Measurements from ENCODE around the gene STON1.

Gene STON1

GRCh38 chr2:48527226-48527885, 2.6 kb upstream of the STON1 start:
- Histone ChIP-seq H3K9ac (ENCODE audit: low read length) (no peak overlapping the region), H3K79me2 (ENCODE audit: insufficient read depth, low read length) (no peaks in the 10 kb centered on the region), H3K4me1 (ENCODE audit: insufficient read depth, low read length, severe bottlenecking) (peaks cover 6% of the 10 kb centered on the region), H3K36me3 (ENCODE audit: insufficient read depth, low read length) (no peaks in the 10 kb centered on the region), H4K20me1 (ENCODE audit: insufficient read depth, low read length) (no peaks in the 10 kb centered on the region), H2AFZ (ENCODE audit: low read length) (no peak overlapping the region), H3K27ac (ENCODE audit: low read depth, low read length, poor library complexity, severe bottlenecking) (no peak overlapping the region), H3F3A (ENCODE audit: insufficient read depth, low read length) (no peaks in the 10 kb centered on the region), H3K9me3 (ENCODE audit: low read length) (no peaks in the 10 kb centered on the region), H3K27me3 (ENCODE audit: insufficient read depth, low read length) (no peaks in the 10 kb centered on the region), H3K9me2 (ENCODE audit: low read depth, low read length) (no peaks in the 10 kb centered on the region), H3K4me2 (ENCODE audit: low read length) (no peak overlapping the region), H3K4me3 (ENCODE audit: low read depth, low read length, poor library complexity, severe bottlenecking) (no peak overlapping the region)
- TF ChIP-seq CTCF (IDR thresholded peaks at IDR 0.05; ENCODE audit: low read length) (no peak), EZH2 (IDR thresholded peaks at IDR 0.05; ENCODE audit: borderline replicate concordance, low read length) (no peak)

- Histone ChIP-seq H3K27ac (ENCODE audit: low read depth, low read length, poor library complexity, severe bottlenecking) (no peak overlapping the region), H4K20me1 (ENCODE audit: insufficient read depth, low read length) (no peaks in the 10 kb centered on the region), H3K9me2 (ENCODE audit: low read depth, low read length) (no peaks in the 10 kb centered on the region), H3K9ac (ENCODE audit: low read length) (no peak overlapping the region), H3K36me3 (ENCODE audit: insufficient read depth, low read length) (no peaks in the 10 kb centered on the region), H3K79me2 (ENCODE audit: insufficient read depth, low read length) (no peaks in the 10 kb centered on the region), H2AFZ (ENCODE audit: low read length) (no peak overlapping the region), H3K27me3 (ENCODE audit: insufficient read depth, low read length) (no peaks in the 10 kb centered on the region), H3K4me1 (ENCODE audit: insufficient read depth, low read length, severe bottlenecking) (peaks cover 6% of the 10 kb centered on the region), H3K4me3 (ENCODE audit: low read depth, low read length, poor library complexity, severe bottlenecking) (no peak overlapping the region), H3K4me2 (ENCODE audit: low read length) (no peak overlapping the region), H3F3A (ENCODE audit: insufficient read depth, low read length) (no peaks in the 10 kb centered on the region), H3K9me3 (ENCODE audit: low read length) (no peaks in the 10 kb centered on the region)
- no peak for TF ChIP-seq CTCF (IDR thresholded peaks at IDR 0.05; ENCODE audit: low read length)
- no peak for TF ChIP-seq EZH2 (IDR thresholded peaks at IDR 0.05; ENCODE audit: borderline replicate concordance, low read length)
Observed at GRCh38 chr2:48528431-48528830, 1.5 kb upstream of the STON1 start.

GRCh38 chr2:48529194-48529593, 760 bp upstream of the STON1 start:
- H2AFZ ChIP-seq (ENCODE audit: low read length), result no peak overlapping the region
- H3F3A ChIP-seq (ENCODE audit: insufficient read depth, low read length), result no peaks in the 10 kb centered on the region
- H3K79me2 ChIP-seq (ENCODE audit: insufficient read depth, low read length), result no peaks in the 10 kb centered on the region
- TF ChIP-seq EZH2 (IDR thresholded peaks at IDR 0.05; ENCODE audit: borderline replicate concordance, low read length) (no peak), CTCF (IDR thresholded peaks at IDR 0.05; ENCODE audit: low read length) (no peak)
- no peak overlapping the region for H3K9ac ChIP-seq (ENCODE audit: low read length)
- no peaks in the 10 kb centered on the region for H3K36me3 ChIP-seq (ENCODE audit: insufficient read depth, low read length)
- H3K9me2 ChIP-seq (ENCODE audit: low read depth, low read length), result no peaks in the 10 kb centered on the region
- no peak overlapping the region; the same call in 1 of the 2 replicates for H3K4me2 ChIP-seq (ENCODE audit: low read length)
- no peaks in the 10 kb centered on the region for H3K9me3 ChIP-seq (ENCODE audit: low read length)
- no peaks in the 10 kb centered on the region for H4K20me1 ChIP-seq (ENCODE audit: insufficient read depth, low read length)
- no peaks in the 10 kb centered on the region for H3K27me3 ChIP-seq (ENCODE audit: insufficient read depth, low read length)
- no peak overlapping the region for H3K4me3 ChIP-seq (ENCODE audit: low read depth, low read length, poor library complexity, severe bottlenecking)
- no peak overlapping the region for H3K27ac ChIP-seq (ENCODE audit: low read depth, low read length, poor library complexity, severe bottlenecking)
- peaks cover 6% of the 10 kb centered on the region for H3K4me1 ChIP-seq (ENCODE audit: insufficient read depth, low read length, severe bottlenecking)
